ENCODE measurements around the gene WDFY4.

WDFY4 gene

GRCh38 chr10:48835781-48836180, 151.1 kb downstream of the WDFY4 start:
- H3K79me2 ChIP-seq (ENCODE audit: insufficient read depth, low read length): no peaks in the 10 kb centered on the region
- H4K20me1 ChIP-seq (ENCODE audit: low read depth, low read length): no peaks in the 10 kb centered on the region
- H3K4me2 ChIP-seq (ENCODE audit: low read depth, low read length, poor library complexity, severe bottlenecking): no peak overlapping the region
- no peaks in the 10 kb centered on the region for H3F3A ChIP-seq (ENCODE audit: insufficient read depth)
- no peak overlapping the region for H3K4me3 ChIP-seq (ENCODE audit: insufficient read depth, low read length, poor library complexity, severe bottlenecking)
- no peaks in the 10 kb centered on the region for H3K9me3 ChIP-seq (ENCODE audit: insufficient read depth, low read length)
- no peak overlapping the region for H3K27ac ChIP-seq (ENCODE audit: low read depth, low read length)
- H2AFZ ChIP-seq (ENCODE audit: low read depth, low read length, severe bottlenecking): no peak overlapping the region
- no peak overlapping the region for H3K9ac ChIP-seq (ENCODE audit: low read length)
- H3K36me3 ChIP-seq (ENCODE audit: low read length): no peaks in the 10 kb centered on the region
- TF ChIP-seq CTCF (IDR thresholded peaks at IDR 0.05; ENCODE audit: insufficient read depth, low read length, poor library complexity, severe bottlenecking) (no peak), EZH2phosphoT487 (conservative IDR thresholded peaks at IDR 0.05; ENCODE audit: low read length) (no peak)
- no peaks in the 10 kb centered on the region for H3K27me3 ChIP-seq (ENCODE audit: low read length)
- H3K9me2 ChIP-seq (replicated peaks; ENCODE audit: insufficient read depth, low read length): no peaks in the 10 kb centered on the region

GRCh38 chr10:48836605-48837004, 151.9 kb downstream of the WDFY4 start:
- no peak overlapping the region for H2AFZ ChIP-seq (ENCODE audit: low read depth, low read length, severe bottlenecking)
- no peaks in the 10 kb centered on the region for H3K9me2 ChIP-seq (replicated peaks; ENCODE audit: insufficient read depth, low read length)
- H3K27ac ChIP-seq (ENCODE audit: low read depth, low read length): no peak overlapping the region
- H3K9ac ChIP-seq (ENCODE audit: low read length): no peak overlapping the region
- H3F3A ChIP-seq (ENCODE audit: insufficient read depth): no peaks in the 10 kb centered on the region
- H3K4me2 ChIP-seq (ENCODE audit: low read depth, low read length, poor library complexity, severe bottlenecking): no peak overlapping the region
- H3K36me3 ChIP-seq (ENCODE audit: low read length): no peaks in the 10 kb centered on the region
- H3K4me3 ChIP-seq (ENCODE audit: insufficient read depth, low read length, poor library complexity, severe bottlenecking): no peak overlapping the region
- no peaks in the 10 kb centered on the region for H4K20me1 ChIP-seq (ENCODE audit: low read depth, low read length)
- no peaks in the 10 kb centered on the region for H3K27me3 ChIP-seq (ENCODE audit: low read length)
- H3K9me3 ChIP-seq (ENCODE audit: insufficient read depth, low read length): no peaks in the 10 kb centered on the region
- TF ChIP-seq EZH2phosphoT487 (conservative IDR thresholded peaks at IDR 0.05; ENCODE audit: low read length) (no peak), CTCF (IDR thresholded peaks at IDR 0.05; ENCODE audit: insufficient read depth, low read length, poor library complexity, severe bottlenecking) (no peak)
- H3K79me2 ChIP-seq (ENCODE audit: insufficient read depth, low read length): no peaks in the 10 kb centered on the region

- no peaks in the 10 kb centered on the region for H3F3A ChIP-seq (ENCODE audit: insufficient read depth)
- no peaks in the 10 kb centered on the region for H3K9me3 ChIP-seq (ENCODE audit: insufficient read depth, low read length)
- H3K79me2 ChIP-seq (ENCODE audit: insufficient read depth, low read length): no peaks in the 10 kb centered on the region
- H3K4me2 ChIP-seq (ENCODE audit: low read depth, low read length, poor library complexity, severe bottlenecking): no peak overlapping the region
- no peak overlapping the region for H3K27ac ChIP-seq (ENCODE audit: low read depth, low read length)
- H3K4me3 ChIP-seq (ENCODE audit: insufficient read depth, low read length, poor library complexity, severe bottlenecking): no peak overlapping the region
- no peaks in the 10 kb centered on the region for H3K9me2 ChIP-seq (replicated peaks; ENCODE audit: insufficient read depth, low read length)
- TF ChIP-seq CTCF (IDR thresholded peaks at IDR 0.05; ENCODE audit: insufficient read depth, low read length, poor library complexity, severe bottlenecking): no peak
- no peak for TF ChIP-seq EZH2phosphoT487 (conservative IDR thresholded peaks at IDR 0.05; ENCODE audit: low read length)
- H3K36me3 ChIP-seq (ENCODE audit: low read length): no peaks in the 10 kb centered on the region; the same call in 1 of the 2 replicates
- no peaks in the 10 kb centered on the region for H3K27me3 ChIP-seq (ENCODE audit: low read length)
- H2AFZ ChIP-seq (ENCODE audit: low read depth, low read length, severe bottlenecking): no peak overlapping the region
- no peak overlapping the region for H3K9ac ChIP-seq (ENCODE audit: low read length)
- H4K20me1 ChIP-seq (ENCODE audit: low read depth, low read length): no peaks in the 10 kb centered on the region
Observed at GRCh38 chr10:48838834-48839233, 154.2 kb downstream of the WDFY4 start.
